Left hindlimb (tissue), 1 donor: ENCODE results near the gene ARHGEF16.
A peak's percentile ranks its signal among the peaks of the same experiment; 100 is the strongest.

Experiments
- DNase-seq: peaks from one replicate; pipeline ENCODE4 v3.0.0-alpha.2; 2018

Gene ARHGEF16

DNA sequence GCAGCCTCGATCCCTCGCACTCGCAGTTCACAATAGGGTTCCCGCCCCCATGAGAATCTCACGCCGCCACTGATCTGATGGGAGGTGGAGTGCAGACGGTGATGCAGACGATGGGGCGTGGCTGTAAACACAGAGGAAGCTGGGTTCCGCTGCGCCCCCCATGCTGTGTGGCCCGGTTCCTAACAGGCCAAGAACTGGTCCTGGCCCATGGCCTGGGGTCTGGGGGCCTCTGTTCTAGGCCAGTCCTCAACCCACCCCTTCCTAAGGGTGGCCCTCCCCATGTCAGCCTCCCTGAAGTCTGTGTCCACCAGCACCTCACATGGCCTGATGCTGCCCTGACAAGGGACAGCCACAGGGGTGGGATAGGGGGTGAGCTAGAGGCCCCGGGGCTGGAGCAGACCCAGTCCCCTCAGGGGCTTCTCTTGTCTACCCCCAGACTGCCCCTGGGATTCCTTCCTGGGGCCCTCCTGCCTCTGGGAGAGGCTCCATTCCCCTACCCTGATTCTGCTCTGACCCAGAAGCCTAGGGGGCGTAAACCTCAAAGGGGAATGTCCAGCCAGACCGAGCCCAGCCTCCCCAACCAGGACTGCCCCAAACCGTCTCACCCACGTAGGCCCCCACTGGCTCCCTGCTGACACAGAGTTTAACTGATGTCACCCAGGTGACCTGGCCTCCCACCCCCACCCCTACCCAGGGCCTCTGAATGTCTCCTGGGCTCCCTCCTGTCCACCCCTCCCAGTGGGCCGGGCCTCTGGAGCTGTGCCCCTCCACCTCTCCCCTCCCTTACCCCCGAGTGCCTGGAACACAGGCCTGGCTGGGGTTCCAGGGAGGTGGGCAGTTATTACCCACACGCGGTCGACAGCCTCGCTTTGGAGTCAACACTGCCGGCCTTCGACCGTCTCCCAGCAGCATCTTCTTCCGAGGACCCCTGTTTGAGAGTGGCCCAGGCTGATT lies 14.8 kb upstream of the ARHGEF16 start:
- DNase-seq = peak; percentile 30

- peak; percentile 36 for DNase-seq
These were observed 14.2 kb upstream of the ARHGEF16 start for GRCh38 chr1:3440300-3440681.

DNA sequence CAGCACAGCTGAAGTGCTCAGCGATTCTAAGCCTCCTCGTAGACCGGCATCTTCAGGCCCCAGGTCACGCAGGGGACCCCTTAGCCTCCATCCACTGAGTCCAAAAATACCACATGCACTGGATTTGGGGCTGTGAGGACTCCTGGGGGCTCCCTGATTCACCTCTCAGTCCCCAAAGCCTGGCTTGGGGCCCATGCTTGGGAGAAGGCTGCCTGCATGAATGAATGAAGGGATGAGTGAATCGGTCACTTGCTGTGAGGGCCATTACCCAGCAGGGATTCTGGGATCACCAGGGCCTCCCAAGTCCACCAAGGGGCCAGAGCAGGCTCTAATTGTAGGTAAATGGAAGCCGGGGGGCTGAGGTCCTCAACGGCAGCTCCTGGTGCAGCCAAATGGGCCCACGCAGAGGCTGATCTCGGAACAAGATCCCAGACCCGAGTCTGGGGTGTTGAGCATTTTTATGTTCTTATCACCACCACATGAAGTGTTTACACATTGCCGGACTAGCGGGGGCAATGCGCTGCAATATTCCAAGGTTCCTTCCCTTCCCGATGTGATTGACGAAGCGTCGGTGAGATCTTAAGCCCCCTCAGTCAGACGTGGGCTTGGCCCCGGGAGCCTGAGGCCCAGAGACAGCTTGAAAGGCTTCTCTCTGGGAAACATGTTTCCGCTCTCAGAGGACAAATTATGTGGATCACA lies 13.6 kb upstream of the ARHGEF16 start:
- peak; percentile 2 for DNase-seq

DNA sequence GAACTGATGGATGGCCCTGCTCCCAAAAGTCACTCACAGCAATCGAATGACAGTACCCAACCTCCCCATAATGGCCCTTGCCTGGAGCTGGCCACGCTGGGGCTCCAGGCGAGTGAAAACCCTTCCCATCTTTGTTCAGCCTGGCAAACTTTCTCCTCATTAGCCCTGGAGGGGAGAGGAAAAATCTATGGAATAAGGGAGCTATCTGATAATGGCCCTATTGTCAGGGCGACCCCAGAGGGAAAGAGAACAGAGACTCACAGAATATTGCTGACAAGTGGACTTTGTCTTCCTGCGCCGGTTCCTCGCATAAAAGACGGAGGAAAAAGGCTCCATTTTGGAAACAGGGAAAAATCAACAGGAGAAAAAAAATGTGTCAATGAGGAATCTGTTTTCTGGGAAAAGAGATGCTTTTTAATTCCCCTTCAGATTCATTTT lies 13.0 kb upstream of the ARHGEF16 start:
- peak; percentile 12 for DNase-seq

DNA sequence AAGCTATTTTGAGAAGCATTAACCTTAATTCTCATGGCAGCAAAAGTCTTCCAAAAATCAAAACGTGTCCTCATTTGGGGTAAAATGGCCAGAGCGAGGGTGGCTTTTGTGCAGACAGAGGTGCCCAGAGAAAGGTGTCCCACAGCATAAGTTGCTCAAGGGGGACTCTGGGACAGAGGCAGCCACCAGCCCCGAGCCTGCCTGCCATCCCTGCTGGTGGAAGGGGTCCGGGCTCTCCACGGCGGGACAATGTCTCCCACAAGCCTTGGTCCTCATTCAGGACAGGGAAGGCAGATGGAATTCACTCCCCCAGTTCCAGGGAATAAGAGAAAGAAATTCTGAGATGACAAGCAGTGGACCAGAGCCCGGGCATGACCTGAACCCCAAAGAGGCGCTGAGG lies 12.6 kb upstream of the ARHGEF16 start:
- DNase-seq = peak; percentile 8

DNA sequence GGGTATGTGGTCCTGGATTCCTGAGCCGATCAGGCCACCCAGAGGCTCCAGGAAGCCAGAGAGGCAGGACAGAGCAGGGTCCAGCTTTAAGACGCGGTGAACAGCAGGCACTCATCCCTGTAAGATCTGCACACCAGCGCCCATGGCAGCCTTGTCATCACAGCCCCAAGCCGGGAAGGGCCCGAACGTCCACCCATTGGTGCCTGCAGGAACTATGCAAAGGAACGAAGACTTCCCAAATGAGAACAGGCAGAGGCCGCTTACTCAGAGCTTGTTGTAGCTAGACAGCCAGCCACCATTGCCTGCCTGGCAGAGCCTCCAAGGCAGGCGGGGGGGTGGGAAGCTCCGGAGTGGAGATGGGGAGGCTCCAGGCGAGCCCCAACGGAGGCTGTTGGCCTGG lies 12.1 kb upstream of the ARHGEF16 start:
- peak; percentile 20 for DNase-seq

GRCh38 chr1:3442901-3443300 lies 11.6 kb upstream of the ARHGEF16 start:
- no peak for DNase-seq

DNA sequence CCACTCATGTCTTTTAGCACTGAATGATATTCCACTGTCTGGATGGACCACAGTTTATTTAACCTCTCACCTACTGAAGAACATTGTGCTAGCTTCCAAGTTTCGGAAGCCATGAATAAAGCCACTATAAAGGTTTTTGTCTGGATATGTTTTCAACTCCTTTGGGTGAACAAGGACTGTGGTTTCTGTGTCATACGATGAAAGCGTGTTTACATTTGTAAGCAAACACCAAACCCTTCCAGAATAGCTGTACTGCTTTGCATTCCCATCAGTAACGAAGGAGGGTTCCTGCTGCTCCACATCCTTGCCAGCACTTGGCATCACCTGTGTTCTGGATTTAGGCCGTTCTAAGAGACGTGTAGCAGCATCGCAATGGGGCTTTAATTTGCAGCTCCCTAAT lies 10.7 kb upstream of the ARHGEF16 start:
- DNase-seq = peak; percentile 8

DNA sequence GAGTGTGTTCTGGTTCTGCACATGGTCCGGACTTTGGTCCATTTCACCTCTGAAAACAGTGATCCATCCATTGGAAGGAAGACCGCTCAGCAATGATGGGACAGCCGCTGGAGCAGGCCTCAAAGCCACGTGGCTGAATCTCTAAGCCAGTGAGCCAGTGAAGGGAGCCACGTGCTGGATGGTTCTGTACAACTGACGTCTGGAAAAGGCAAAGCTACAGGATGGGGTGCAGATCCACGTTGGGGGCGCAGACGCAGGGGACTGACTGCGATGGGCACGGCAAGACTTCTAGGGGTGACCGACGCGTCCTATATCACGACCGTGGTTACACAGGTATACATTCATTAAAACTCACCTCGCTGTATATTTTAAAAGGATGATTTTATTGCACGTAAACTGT lies 10.2 kb upstream of the ARHGEF16 start:
- DNase-seq = peak; percentile 5

DNA sequence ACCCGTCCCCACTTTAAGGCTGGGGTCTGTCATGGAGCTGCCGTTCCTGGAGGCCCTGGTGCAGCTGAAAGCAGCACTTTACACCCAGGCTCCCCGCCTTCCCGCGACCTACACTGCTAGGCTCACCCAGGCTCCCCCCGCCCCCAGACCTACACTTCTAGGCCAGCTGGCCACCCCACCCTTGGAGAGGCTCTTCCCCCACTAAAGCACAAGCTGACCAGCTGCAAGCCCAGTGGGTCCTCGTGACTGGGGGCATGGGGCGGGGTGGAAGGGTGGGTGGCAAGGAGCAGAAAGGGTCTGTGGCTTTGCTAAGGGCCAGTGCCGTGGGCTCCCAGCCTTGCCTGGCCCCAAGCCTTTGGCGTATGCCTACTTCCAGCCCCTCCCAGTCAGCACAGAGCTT lies 9.7 kb upstream of the ARHGEF16 start:
- peak; percentile 22 for DNase-seq

DNA sequence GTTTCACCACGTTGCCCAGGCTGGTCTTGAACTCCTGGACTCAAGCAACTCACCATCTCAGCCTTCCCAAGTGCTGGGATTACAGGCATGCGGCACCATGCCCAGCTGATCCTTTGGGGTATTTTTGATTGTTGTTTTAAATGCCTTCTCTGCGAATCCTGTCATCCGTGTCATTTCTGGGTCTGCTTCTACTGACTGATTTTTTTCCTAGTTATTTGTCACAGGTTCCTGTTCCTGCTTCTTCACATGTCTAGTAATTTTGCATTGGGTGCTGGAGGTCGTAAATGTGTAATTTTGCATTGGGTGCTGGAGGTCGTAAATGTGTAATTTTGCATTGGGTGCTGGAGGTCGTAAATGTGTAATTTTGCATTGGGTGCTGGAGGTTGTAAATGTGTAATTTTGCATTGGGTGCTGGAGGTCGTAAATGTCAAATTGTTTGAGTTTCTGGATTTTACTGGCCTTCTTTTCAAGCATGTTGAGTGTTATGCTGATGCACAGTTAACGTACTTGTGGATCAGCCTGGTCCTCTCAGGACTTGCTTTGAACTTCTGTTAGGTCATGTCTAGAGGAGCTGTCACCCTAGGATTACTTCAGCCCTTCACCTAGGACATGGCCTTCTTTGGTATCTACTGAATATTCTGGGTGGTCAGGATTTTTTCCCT lies 4.1 kb upstream of the ARHGEF16 start:
- DNase-seq = no peak

DNA sequence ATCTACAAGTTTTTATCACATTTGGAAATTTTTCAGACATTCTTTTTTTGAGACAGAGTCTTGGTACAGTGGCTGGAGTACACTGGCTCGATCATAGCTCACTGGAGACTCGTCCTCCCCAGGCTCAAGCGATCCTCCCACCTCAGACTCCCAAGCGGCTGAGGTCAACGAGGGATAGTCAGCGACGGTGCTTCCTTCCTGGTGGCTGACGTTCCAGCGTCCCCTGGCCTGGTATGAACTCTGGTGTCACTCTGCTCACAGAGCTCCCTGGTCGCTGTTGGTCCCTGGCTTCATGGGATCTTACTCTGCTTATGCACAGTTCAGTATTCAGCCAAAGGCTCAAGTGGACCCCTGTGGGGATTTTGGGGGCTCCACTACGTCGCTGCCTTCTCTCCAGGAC lies 3.5 kb upstream of the ARHGEF16 start:
- no peak for DNase-seq

- DNase-seq = peak; percentile 27
These were observed 2.2 kb upstream of the ARHGEF16 start for GRCh38 chr1:3451994-3452865.

DNA sequence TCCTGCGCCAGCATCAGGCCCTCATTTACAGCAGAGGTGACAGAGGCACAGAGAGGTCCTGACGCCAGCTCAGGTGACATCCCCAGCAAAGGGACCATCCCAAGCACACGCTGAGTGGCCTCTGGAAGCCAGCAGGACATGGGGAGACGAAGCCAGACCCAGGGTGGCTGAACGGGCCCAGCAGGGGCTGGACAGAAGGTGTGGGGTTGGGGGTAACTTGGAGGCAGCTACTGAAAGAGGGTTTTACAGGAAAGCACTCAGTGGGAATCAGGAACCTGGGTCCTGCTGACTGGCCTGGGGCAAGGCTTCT lies 1.6 kb upstream of the ARHGEF16 start:
- DNase-seq = peak; percentile 33

DNA sequence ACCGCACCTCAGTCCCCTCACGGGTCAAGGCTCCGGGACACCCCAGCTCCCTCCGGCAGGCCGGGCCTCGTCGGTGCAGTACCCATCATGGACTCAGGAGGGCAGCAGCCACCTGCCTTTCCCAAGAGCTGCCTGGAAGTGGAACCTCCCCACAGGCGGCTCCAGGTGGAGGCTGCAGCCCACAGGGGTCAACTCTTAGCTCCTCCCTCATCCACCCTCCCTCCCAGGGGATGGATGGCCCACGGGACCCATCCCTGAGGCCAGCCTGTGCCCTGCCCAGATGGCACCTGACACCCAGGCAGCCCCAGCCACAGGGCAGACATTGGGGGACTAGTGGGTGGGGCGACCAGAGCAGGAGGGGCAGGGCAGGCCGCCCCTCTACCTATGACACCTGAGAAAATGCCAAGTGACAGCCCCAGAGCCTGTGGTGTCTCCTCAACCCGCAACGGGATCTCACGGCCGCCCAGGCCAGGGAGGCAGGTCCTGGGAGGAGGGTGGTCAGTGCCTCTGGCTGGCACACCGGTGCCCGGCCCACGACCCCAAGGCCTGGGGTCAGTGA lies 1.2 kb upstream of the ARHGEF16 start:
- DNase-seq = peak; percentile 77

DNA sequence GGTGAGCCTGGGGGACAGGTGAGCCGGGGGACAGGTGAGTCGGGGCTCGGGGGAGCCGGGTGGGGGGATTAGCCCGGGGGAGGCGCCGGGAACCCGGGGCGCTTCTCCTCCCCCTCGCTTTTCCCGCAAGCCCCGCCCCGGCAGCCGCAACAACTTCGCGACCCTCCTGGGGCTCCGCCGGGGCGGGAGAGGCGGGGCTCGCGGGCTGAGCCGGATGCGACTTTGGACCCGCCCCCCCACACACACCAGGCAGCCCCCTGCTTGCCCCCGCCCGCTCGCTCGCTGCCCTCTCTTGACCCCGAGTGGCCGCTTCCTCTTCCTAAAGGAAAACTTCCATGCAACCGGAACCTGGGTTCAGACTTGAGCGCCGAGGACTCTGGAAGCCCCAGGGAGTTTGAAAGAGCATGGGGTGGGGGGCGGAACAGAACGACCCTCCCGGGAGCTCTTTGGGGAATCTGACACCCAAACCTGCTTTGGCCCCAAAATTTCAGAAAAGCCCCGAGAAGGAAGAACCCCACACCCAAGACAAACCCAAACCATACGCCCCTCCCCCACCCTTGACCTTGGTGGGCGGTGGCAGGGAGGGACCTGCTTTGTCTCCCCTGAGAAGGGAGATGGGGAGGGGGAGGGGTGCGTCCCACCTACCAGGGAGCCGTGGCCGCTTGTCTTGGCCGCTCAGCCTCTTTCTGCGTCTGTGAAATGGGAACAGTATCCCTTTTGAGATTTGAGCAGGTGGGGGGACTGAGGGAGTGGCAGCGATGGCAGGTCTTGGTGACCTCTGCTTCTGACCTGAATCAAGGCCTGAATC lies 550 bp downstream of the ARHGEF16 start:
- DNase-seq = peak; percentile 44

DNA sequence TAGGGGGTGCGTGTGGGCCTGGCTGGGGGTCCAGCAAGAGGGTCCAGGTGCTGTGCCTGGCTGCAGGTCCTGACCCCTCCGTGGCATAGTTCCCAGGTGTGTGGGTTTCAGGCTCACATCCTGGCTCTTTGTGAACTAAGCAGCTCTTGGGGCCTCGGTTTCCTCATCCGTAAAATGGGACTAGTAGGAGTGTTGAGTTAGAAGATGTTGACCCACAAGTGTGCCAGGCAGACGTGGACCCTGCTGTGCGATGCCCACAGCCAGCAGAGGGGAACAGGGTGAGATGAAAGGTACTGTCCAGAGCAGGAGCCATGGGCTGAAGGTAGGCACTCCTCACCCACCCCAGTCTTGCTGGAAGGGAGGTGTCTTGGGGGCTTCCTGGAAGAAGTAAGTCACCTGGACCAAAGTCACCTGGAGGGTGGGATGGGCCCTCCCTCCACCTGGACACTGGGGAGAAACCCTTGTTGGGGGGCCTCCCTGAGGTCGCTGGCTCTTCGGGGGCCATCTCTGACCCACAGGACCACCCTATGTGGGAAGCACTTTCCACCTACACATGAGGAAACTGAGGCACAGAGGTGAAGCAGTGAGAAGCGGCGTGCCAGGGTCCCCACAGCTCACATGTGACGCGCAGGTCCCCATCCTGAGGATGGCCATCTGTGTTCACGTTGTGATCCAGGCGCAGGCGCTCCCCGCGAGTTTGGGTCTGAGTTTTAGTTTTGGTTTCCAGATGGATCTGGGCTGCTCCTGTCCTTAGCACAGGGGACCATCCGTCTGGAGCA lies 1.4 kb downstream of the ARHGEF16 start:
- peak; percentile 10 for DNase-seq

GRCh38 chr1:3456449-3456963 lies 2.0 kb downstream of the ARHGEF16 start:
- peak; percentile 32 for DNase-seq

DNA sequence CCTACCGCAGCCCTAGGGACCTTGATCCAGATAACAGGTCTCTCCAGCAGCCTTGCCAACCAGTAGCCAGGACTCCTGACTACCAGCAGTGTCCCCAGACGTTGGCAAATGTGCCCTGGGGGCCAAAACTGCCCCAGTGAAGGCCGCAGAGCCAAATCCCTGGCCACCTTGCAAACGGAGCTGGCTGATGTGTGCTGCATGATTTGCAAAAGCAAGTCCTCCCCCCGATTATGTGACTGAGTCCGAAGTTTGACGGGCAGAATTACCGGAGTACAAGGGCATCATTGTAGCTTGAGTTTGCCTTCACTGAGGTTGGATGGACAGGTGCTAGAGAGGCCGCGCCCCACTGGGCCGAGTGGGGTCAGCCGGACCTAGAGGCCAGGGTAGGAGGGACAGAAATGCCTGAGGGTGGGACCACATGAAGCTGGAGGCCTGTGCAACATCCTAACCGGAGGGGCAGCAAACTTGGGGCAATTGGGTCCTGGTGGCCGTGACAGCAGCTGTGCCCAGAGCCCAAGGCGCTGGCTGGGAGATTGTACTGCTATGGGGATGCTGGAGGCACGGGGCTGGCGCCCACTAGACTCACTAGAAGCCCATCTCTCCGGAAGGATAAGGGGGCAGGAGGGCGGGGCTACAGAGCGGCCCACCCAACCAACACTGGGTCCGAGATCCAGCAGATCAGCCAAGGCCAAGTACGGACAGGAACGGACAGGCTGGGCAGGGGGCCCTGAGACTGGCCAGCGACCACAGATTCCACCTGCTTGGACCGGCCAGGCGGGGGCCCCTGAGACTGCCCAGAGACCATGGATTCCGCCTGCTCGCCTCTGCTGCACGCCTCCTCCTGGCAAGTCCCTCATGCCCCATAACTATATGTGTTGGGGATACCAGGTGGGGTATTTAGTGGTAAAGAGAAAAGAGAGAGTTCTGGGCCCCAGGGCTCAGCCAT lies 2.8 kb downstream of the ARHGEF16 start:
- peak; percentile 22 for DNase-seq
